ENCODE results near the gene DAGLB.

GRCh38 chr7:6384327-6384726 lies 63.4 kb downstream of the DAGLB start:
- TF ChIP-seq EP300 (IDR thresholded peaks at IDR 0.05) (no peak), CTCF (IDR thresholded peaks at IDR 0.05) (no peak), POLR2A (IDR thresholded peaks at IDR 0.05) (no peak)

Measured in tibial nerve (tissue), 4 donors.